22Rv1 (cell line): Measurements from ENCODE around the gene HEG1.

Source experiments
- CTCF ChIP-seq: fragments of 450-650 bp; IDR thresholded peaks from 2 replicates; pipeline ENCODE4 v1.5.1; 2017; ENCODE audit warnings: mild to moderate bottlenecking
- ZFX ChIP-seq: fragments of 450-650 bp; IDR thresholded peaks from 2 replicates; pipeline ENCODE4 v1.6.1; 2017; ENCODE audit warnings: antibody characterized with exemption, borderline replicate concordance

DNA sequence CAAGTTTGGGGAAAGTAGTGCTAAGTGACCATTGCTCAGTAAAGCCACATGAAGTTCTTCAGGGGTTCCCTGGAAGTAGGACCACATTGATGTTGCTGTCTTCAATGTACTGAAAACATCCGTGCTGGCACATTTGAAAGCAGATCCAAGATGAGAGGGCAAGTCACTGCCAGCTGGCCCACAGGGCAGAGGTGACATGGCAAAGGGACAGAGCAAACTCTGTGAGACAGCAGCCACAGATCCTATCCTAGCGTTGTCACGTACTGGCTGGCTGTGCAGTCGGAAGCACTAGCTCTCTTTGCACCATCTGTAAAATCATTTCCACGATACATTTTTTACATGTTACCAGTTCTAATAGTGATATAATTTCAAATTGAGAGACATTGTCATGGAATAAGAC, 135.1 kb downstream of the HEG1 start:
- no peak for TF ChIP-seq CTCF
- TF ChIP-seq ZFX = no peak
